Thymus (tissue), 11 donors: ENCODE data around the gene SMG9. TPM values are rescaled to one million over a fixed set of nuclear protein-coding genes. Genes with fewer than 3 reads are reported as not detected.

Experiments
- DNase-seq, 9 donors: peaks; one replicate each; pipeline ENCODE4 v3.0.0-alpha.2; 2013; ENCODE audit warnings: low spot score in 9 of 9, low read depth in 6 of 9, missing footprints in 1 of 9
- H3K27ac ChIP-seq, 2 donors: one replicate each; pipeline ENCODE4 v1.5.1; 2013; ENCODE audit warnings: control low read depth in 1 of 2, low read depth in 1 of 2, low read length in 1 of 2, mild to moderate bottlenecking in 1 of 2, moderate library complexity in 1 of 2
- H3K27me3 ChIP-seq, 2 donors: one replicate each; pipeline ENCODE4 v1.5.1; 2013; ENCODE audit warnings: low read length in 1 of 2; ENCODE audit not compliant: control insufficient read depth in 2 of 2, insufficient read depth in 1 of 2
- H3K36me3 ChIP-seq, 2 donors: one replicate each; pipeline ENCODE4 v1.5.1; 2013; ENCODE audit warnings: low read length in 1 of 2, mild to moderate bottlenecking in 1 of 2, moderate library complexity in 1 of 2; ENCODE audit not compliant: control insufficient read depth in 2 of 2, insufficient read depth in 2 of 2
- H3K4me1 ChIP-seq, 2 donors: one replicate each; pipeline ENCODE4 v1.5.1; 2013; ENCODE audit warnings: low read length in 2 of 2; ENCODE audit not compliant: control insufficient read depth in 2 of 2, insufficient read depth in 2 of 2
- H3K4me3 ChIP-seq, 2 donors: one replicate each; pipeline ENCODE4 v1.5.1; 2013; ENCODE audit warnings: low read length in 2 of 2, control low read depth in 1 of 2, mild to moderate bottlenecking in 1 of 2
- H3K9me3 ChIP-seq, 2 donors: one replicate each; pipeline ENCODE4 v1.5.1; 2013; ENCODE audit warnings: low read length in 1 of 2, mild to moderate bottlenecking in 1 of 2; ENCODE audit not compliant: control insufficient read depth in 2 of 2, insufficient read depth in 1 of 2
- WGBS: extraction: QIAGEN DNeasy Blood & Tissue Kit; methylation state at CpG from one replicate; pipeline ENCODE4 v1.1.7; 2013; 5-methylcytosine and 5-hydroxymethylcytosine counted together
- polyA plus RNA-seq: library from polyadenylated mRNA; stranded (reverse); fragments of 200-250 nt; gene quantifications from one replicate; pipeline ENCODE4 v1.2.3, GENCODE V29; 2013
- total RNA-seq: library from RNA; stranded (reverse); fragments of 120-200 nt; gene quantifications from one replicate; pipeline ENCODE4 v1.2.4, GENCODE V29; 2013
- donor health status: healthy.

Gene SMG9
- total and polyA plus RNA-seq, 2 donors: 16.0 to 36.9 TPM

GRCh38 chr19:43749898-43750297 is 4.9 kb downstream of the SMG9 start:
- WGBS: 97% methylated on average over 1 of the region's 1 CpG
- H3K9me3 ChIP-seq: no peaks in the 10 kb centered on the region
- no peak overlapping the region for H3K27ac ChIP-seq
- H3K4me1 ChIP-seq: peaks cover 9 to 22% of the 10 kb centered on the region in 2 donors
- H3K36me3 ChIP-seq: peaks cover 45 to 59% of the 10 kb centered on the region in 2 donors
- DNase-seq: no peak
- H3K27me3 ChIP-seq: no peaks in the 10 kb centered on the region
- H3K4me3 ChIP-seq: no peak overlapping the region

DNA sequence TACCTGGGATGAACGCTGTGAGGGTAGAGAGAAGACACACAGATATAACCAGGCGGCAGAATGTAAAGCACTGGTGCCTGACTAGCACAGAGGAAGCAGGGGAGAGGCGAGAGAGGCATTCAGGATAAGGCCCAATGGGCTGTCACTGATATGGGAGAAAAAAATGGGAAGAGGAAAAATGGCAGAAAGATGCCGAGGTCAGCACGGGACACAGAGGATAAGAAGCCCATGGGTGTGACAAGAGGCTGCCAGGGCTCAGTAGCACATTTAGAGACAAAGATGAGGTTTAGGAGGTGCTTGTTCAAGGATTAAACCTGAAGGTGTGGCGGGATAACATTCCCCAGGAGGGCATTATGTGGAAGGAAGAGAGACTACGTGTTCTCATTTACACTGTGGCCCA is 5.6 kb downstream of the SMG9 start:
- Histone ChIP-seq H3K36me3 (peaks cover 53 to 66% of the 10 kb centered on the region in 2 donors), H3K4me1 (peaks cover 9 to 20% of the 10 kb centered on the region in 2 donors), H3K27me3 (no peaks in the 10 kb centered on the region), H3K27ac (no peak overlapping the region), H3K9me3 (no peaks in the 10 kb centered on the region), H3K4me3 (no peak overlapping the region)
- 96% methylated on average over 7 of the region's 7 CpGs for WGBS
- DNase-seq: no peak

DNA sequence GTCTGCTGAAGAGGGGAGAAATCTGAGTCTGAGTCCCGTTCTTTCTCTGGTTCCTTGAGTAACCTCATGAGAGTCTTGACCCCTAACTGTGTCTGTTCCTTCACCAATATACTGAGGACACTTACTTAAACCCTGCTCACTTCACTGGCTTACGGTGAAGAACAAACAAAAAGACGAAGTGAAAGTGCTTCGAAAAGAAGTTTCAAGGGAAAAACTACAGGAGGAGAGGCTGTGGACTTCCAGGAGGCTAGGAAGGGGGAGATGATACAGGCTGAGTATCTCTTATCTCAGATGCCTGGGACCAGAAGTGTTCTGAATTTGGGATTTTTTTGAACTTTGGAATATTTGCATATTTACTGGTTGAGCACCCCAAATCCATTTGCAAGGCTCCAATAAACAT is 6.1 kb downstream of the SMG9 start:
- Histone ChIP-seq H3K4me1 (peaks cover 9 to 16% of the 10 kb centered on the region in 2 donors), H3K9me3 (no peaks in the 10 kb centered on the region), H3K27me3 (no peaks in the 10 kb centered on the region), H3K4me3 (no peak overlapping the region), H3K27ac (no peak overlapping the region), H3K36me3 (peaks cover 57 to 70% of the 10 kb centered on the region in 2 donors)
- WGBS: 96% methylated on average over 4 of the region's 4 CpGs
- no peak for DNase-seq

DNA sequence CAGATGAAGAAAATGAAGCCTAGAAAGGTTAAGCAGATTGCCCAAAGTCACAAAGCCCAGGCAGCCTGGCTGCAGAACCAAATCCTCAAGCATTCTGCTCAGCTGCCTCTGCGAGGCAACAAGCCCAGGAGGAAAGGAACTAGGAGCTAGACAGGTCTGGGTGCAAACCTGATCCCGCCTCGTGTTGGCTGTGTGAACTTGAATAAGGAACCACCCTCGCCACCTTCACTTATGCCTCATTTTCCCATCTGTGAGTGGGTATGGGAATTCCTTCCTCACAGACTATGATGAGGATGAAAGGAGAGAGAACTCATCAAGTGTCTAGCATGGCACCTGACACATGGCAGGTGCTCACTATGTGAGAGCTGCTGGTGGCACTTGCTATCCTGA is 6.6 kb downstream of the SMG9 start:
- H3K27me3 ChIP-seq: no peaks in the 10 kb centered on the region
- no peaks in the 10 kb centered on the region for H3K9me3 ChIP-seq
- 98% methylated on average over 4 of the region's 4 CpGs for whole genome bisulfite sequencing
- DNase-seq: no peak
- peaks cover 62 to 75% of the 10 kb centered on the region in 2 donors for H3K36me3 ChIP-seq
- no peak overlapping the region for H3K27ac ChIP-seq
- H3K4me3 ChIP-seq: no peak overlapping the region
- H3K4me1 ChIP-seq: peaks cover 7 to 11% of the 10 kb centered on the region in 2 donors

- Histone ChIP-seq H3K27me3 (no peaks in the 10 kb centered on the region), H3K4me1 (peaks cover 4 to 6% of the 10 kb centered on the region in 2 donors)
- DNase-seq: no peak
Measured at GRCh38 chr19:43747557-43748204, 7.1 kb downstream of the SMG9 start.

DNA sequence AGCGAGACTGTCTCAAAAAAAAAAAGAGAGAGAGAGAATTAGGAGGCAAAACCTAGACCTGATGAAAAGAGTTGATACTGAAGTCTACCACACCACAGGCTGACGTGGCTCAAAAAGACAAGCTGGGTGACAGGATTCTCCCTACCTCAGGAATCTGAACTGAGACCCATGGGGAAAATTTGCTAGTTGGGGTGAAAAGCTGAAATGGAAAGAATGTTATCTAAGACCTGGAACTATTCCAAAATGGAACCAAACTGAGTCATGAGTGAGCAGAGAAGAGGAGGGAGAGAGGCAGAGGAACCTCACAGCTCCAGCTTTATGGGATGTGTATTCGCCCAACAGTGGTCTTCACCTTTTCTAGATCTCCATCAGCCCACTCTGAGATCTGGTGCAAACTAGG is 11.7 kb downstream of the SMG9 start:
- no peak for DNase-seq
- 98% methylated on average over 3 of the region's 3 CpGs for WGBS
- H3K9me3 ChIP-seq: no peaks in the 10 kb centered on the region
- no peaks in the 10 kb centered on the region for H3K4me1 ChIP-seq
- no peak overlapping the region for H3K4me3 ChIP-seq
- no peak overlapping the region for H3K27ac ChIP-seq
- no peaks in the 10 kb centered on the region for H3K27me3 ChIP-seq
- H3K36me3 ChIP-seq: peaks cover 85 to 86% of the 10 kb centered on the region in 2 donors

More at GRCh38 chr19:43747557-43748204, 7.1 kb downstream of the SMG9 start:
- WGBS: 94% methylated on average over 16 of the region's 16 CpGs
- Histone ChIP-seq H3K27ac (no peak overlapping the region), H3K4me3 (no peak overlapping the region), H3K36me3 (peaks cover 67 to 80% of the 10 kb centered on the region in 2 donors), H3K9me3 (no peaks in the 10 kb centered on the region)

DNA sequence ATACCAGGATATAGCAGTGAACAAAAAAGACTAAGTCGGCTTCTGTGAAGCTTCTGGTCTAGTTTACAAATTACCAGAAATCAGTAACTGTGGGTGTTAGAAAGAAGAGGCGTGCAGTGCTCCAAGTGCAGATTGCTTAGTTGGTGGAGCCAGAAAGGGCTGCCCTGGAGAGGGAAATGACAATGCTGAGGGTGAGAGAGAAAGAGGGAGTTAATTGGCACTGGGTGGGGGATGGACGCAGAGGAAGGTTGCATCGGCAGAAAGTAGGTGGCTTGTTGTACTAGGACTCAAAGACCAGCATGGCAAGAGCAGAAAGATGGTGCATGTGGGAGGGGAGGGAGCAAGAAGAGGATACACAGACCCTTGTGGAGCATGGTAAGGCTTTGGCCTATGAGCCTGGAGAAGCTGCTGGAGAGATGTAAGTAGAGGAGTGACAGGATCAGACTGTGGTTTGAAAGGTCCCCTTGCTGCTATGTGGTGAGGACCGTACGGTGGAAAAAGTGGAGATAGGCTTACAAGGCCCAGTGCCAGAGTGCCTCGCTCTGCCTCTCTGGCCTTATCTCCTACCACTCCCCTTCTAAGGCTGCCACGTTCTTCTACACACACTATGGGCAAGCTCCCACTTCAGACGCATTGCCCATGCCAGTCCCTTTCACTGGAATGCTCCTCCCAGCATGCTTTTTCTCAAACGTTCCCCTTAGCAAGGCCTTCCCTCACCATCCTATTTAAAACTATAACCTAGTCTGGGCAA is 13.5 kb downstream of the SMG9 start:
- no peaks in the 10 kb centered on the region for H3K27me3 ChIP-seq
- 98% methylated on average over 10 of the region's 10 CpGs for WGBS
- no peaks in the 10 kb centered on the region for H3K9me3 ChIP-seq
- no peak for DNase-seq
- no peak overlapping the region for H3K27ac ChIP-seq
- no peaks in the 10 kb centered on the region for H3K4me1 ChIP-seq
- no peak overlapping the region for H3K4me3 ChIP-seq
- peaks cover 85 to 88% of the 10 kb centered on the region in 2 donors for H3K36me3 ChIP-seq

DNA sequence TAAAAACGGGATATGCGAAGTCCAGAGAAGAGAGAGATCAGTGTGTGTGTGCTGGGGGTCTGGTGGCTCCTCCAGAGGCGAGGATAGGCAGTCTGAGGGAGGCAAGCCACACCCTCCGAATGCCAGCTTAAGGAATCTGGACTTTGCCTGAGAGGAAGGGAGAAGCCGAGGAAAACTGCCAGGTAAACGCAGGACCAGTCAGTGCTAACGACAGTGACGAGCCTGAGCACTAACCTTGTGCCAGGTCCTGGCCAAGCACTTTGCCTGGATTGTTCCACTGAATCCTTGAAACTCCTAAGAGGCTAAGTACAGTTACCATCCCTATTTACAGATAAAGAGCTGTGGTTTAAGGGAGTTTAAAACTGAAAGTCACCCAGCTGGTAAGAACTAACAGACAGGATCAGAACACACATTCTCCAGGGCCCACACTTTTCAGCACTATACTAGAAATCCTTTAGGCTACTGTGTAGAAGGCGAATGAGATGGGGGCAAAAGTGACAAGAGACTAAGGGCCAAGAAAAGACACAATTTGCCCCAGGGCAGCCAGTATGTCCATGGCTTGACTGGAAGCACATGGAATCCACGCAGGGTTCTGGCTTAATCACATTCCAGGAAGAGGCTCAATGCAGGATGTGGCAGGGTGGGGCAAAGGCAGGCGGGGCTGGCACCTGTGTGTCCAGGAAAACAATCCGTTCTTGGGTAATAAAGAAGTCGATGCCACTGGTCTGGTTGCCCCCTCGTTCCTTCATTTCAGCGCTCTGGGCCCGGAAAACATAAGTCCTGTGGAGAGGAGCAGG is 15.1 kb downstream of the SMG9 start:
- DNase-seq: no peak
- WGBS: 96% methylated on average over 16 of the region's 16 CpGs
- Histone ChIP-seq H3K4me1 (no peaks in the 10 kb centered on the region), H3K27ac (no peak overlapping the region), H3K27me3 (no peaks in the 10 kb centered on the region), H3K4me3 (no peak overlapping the region), H3K9me3 (no peaks in the 10 kb centered on the region), H3K36me3 (peaks cover 82 to 86% of the 10 kb centered on the region in 2 donors)

GRCh38 chr19:43738780-43739211 is 16.0 kb downstream of the SMG9 start:
- peaks cover 81 to 82% of the 10 kb centered on the region in 2 donors for H3K36me3 ChIP-seq
- H3K9me3 ChIP-seq: no peaks in the 10 kb centered on the region
- H3K27ac ChIP-seq: no peak overlapping the region
- H3K4me3 ChIP-seq: no peak overlapping the region
- WGBS: 86% methylated on average over 5 of the region's 5 CpGs
- no peaks in the 10 kb centered on the region for H3K27me3 ChIP-seq
- no peaks in the 10 kb centered on the region for H3K4me1 ChIP-seq
- no peak for DNase-seq
